ENCODE measurements around the gene ANKS1A.

DNA sequence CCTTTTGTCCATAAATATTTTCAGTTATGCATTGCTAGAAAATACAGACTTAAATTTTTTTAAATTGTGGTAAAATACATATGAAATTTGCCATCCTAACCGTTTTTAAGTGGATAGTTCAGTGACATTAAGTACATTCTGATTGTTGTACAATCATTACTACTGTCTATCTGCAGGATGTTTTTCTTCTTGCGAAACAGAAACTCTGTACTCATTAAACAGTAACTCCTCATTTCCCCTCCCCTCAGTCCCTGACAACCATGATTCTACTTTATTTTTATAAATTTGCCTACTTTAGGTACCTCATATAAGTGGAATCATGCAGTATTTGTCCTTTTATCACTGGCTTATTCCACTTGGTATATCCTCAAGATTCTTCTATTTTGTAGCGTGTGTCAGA is 22.5 kb upstream of the ANKS1A start:
- TF ChIP-seq FOXM1 (IDR thresholded peaks at IDR 0.05; ENCODE audit: borderline replicate concordance, low read depth) (no peak), EP300 (IDR thresholded peaks at IDR 0.05; ENCODE audit: borderline replicate concordance) (no peak), RAD21 (IDR thresholded peaks at IDR 0.05; ENCODE audit: low read depth) (no peak), CEBPB (IDR thresholded peaks at IDR 0.05) (no peak), TAF1 (IDR thresholded peaks at IDR 0.05; ENCODE audit: low read depth) (no peak), YY1 (IDR thresholded peaks at IDR 0.05; ENCODE audit: low read depth) (no peak), EGR1 (IDR thresholded peaks at IDR 0.05) (no peak), TCF12 (IDR thresholded peaks at IDR 0.05; ENCODE audit: low read depth) (no peak), ZBTB7A (IDR thresholded peaks at IDR 0.05; ENCODE audit: low read depth) (no peak)
- TF ChIP-seq, protein P1, sequence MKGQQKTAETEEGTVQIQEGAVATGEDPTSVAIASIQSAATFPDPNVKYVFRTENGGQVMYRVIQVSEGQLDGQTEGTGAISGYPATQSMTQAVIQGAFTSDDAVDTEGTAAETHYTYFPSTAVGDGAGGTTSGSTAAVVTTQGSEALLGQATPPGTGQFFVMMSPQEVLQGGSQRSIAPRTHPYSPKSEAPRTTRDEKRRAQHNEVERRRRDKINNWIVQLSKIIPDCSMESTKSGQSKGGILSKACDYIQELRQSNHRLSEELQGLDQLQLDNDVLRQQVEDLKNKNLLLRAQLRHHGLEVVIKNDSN (IDR thresholded peaks at IDR 0.05), result no peak
- TF ChIP-seq, protein P2, sequence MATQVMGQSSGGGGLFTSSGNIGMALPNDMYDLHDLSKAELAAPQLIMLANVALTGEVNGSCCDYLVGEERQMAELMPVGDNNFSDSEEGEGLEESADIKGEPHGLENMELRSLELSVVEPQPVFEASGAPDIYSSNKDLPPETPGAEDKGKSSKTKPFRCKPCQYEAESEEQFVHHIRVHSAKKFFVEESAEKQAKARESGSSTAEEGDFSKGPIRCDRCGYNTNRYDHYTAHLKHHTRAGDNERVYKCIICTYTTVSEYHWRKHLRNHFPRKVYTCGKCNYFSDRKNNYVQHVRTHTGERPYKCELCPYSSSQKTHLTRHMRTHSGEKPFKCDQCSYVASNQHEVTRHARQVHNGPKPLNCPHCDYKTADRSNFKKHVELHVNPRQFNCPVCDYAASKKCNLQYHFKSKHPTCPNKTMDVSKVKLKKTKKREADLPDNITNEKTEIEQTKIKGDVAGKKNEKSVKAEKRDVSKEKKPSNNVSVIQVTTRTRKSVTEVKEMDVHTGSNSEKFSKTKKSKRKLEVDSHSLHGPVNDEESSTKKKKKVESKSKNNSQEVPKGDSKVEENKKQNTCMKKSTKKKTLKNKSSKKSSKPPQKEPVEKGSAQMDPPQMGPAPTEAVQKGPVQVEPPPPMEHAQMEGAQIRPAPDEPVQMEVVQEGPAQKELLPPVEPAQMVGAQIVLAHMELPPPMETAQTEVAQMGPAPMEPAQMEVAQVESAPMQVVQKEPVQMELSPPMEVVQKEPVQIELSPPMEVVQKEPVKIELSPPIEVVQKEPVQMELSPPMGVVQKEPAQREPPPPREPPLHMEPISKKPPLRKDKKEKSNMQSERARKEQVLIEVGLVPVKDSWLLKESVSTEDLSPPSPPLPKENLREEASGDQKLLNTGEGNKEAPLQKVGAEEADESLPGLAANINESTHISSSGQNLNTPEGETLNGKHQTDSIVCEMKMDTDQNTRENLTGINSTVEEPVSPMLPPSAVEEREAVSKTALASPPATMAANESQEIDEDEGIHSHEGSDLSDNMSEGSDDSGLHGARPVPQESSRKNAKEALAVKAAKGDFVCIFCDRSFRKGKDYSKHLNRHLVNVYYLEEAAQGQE (IDR thresholded peaks at IDR 0.05; ENCODE audit: low read depth), result no peak
- TF ChIP-seq, protein P3, sequence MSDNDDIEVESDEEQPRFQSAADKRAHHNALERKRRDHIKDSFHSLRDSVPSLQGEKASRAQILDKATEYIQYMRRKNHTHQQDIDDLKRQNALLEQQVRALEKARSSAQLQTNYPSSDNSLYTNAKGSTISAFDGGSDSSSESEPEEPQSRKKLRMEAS (IDR thresholded peaks at IDR 0.05), result no peak
